ENCODE measurements around the gene NTNG1.

The NTNG1 gene

DNA sequence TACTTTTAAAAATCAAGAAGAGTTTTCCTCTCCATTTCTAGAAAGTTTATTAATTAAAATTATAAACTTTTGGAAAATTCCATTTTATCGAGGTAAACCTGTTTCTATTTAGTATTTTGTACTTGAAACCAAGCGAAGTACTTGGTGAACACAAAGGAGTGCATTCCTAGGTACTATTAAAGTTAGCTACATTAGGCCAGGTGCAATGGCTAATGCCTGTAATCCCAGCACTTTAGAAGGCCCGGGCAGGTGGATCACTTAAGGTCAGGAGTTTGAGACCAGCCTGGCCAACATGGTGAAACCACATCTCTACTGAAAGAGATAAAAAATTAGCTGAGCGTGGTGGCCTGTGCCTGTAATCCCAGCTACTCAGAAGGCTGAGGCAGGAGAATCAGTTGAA is 292.2 kb downstream of the NTNG1 start:
- no peak for DNase-seq
- Mint-ChIP-seq H3K4me1 (ENCODE audit: low read depth in 2 of 2) (no peaks in the 10 kb centered on the region), H3K4me3 (no peak overlapping the region), H3K27me3 (peaks cover 0 to 13% of the 10 kb centered on the region in 2 donors), H3K27ac (no peak overlapping the region), H3K36me3 (ENCODE audit: insufficient read depth) (no peaks in the 10 kb centered on the region), H3K9me3 (no peaks in the 10 kb centered on the region)
- no peak for ATAC-seq (replicated peaks)

DNA sequence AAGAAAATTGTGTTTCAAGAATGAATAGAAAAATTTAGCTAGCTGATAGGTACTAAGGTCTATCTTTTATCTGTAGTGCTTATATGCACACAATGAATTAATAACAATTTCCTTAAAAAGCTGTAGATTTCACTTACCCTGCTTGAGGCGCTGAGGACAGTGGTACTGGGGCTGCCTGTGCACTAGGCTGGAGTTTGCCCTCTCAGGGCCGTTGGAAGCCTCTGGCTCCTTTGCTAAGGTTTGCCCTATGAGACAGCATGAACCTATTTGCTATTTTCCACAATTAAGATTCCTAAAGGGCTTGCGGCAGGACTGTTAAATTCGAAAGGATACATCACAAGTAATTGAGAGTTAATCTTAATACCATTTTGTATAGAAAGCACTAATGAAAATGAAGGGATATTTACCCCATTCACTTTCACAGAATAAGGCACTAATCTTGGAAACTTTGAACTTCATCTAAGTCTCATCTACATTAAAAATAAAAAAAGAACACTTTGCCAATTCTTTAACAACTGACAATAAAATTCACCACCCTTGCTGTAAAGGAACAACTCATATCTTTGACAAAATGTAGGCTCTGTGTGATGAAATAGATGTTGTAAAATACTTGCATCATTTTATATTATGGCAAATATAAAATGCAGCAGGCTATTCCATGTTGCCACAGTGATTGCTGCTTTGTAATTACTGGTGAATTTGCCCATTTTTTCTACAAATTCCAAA is 293.0 kb downstream of the NTNG1 start:
- H3K27me3 Mint-ChIP-seq, result peaks cover 3 to 12% of the 10 kb centered on the region in 2 donors
- H3K4me3 Mint-ChIP-seq, result no peak overlapping the region
- H3K36me3 Mint-ChIP-seq (ENCODE audit: insufficient read depth), result no peaks in the 10 kb centered on the region
- DNase-seq (no peak), ATAC-seq (replicated peaks) (no peak)
- H3K27ac Mint-ChIP-seq, result no peak overlapping the region
- H3K9me3 Mint-ChIP-seq, result no peaks in the 10 kb centered on the region
- H3K4me1 Mint-ChIP-seq (ENCODE audit: low read depth in 2 of 2), result no peaks in the 10 kb centered on the region

- Mint-ChIP-seq H3K27ac (no peak overlapping the region), H3K27me3 (peaks cover 8% of the 10 kb centered on the region in 2 donors), H3K4me1 (ENCODE audit: low read depth in 2 of 2) (no peaks in the 10 kb centered on the region), H3K4me3 (no peak overlapping the region), H3K9me3 (no peaks in the 10 kb centered on the region), H3K36me3 (ENCODE audit: insufficient read depth) (no peaks in the 10 kb centered on the region)
- ATAC-seq (replicated peaks), result no peak
- DNase-seq, result no peak
Observed at GRCh38 chr1:107434361-107434693, 293.5 kb downstream of the NTNG1 start.

DNA sequence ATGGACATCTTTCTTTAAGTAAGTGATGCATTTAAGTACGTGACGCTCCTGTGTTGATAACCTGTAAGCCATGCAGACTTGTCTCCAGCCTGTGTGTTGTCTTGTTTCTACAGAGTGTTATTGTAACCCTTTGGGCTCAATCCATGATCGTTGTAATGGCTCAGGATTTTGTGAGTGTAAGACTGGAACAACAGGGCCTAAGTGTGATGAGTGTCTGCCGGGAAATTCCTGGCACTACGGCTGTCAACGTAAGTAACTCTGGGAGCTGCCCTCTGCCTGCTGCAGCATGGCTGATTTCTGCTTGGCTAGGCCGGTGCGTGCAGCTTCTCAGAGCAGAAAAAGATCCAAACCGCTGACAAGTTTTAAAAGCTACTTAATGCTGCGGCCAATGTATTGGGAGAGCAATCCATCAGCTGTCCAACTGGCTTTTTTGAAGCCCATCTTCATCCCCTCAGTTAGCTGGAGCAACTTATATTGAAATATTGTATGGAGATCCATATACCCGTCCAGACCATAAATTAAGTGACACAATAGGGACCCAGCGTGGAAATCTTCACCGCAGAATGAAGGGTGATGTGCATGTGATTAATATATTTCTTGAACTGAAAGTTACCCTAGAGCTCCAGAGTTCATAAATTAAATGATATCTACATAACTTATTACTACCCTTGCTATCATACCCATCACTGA is 295.9 kb downstream of the NTNG1 start:
- H3K9me3 Mint-ChIP-seq, result no peaks in the 10 kb centered on the region
- H3K27ac Mint-ChIP-seq, result no peak overlapping the region
- peaks cover 16 to 19% of the 10 kb centered on the region in 2 donors for H3K27me3 Mint-ChIP-seq
- ATAC-seq (replicated peaks), result no peak
- no peaks in the 10 kb centered on the region for H3K4me1 Mint-ChIP-seq (ENCODE audit: low read depth in 2 of 2)
- H3K36me3 Mint-ChIP-seq (ENCODE audit: insufficient read depth), result no peaks in the 10 kb centered on the region
- no peak overlapping the region for H3K4me3 Mint-ChIP-seq
- no peak for DNase-seq

DNA sequence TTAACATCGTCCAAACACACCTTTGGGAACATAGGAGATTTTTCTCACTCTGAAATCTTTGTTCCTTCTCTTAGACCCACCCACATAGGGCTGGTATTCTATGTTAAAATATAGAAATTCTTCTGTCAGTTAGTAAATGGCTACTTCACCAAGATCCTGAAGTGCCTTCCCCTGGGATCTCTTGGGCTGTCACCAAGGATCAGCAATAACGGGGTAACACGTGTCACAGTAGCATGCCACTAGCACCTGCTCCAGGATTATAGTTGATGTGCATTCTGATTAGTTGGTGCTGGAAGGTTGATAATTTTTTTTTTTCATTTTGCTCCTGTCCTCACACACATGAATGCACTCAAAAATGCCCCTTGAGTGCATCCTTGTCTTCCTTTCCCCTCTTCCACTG is 298.7 kb downstream of the NTNG1 start:
- Mint-ChIP-seq H3K4me3 (no peak overlapping the region), H3K4me1 (ENCODE audit: low read depth in 2 of 2) (no peaks in the 10 kb centered on the region), H3K9me3 (no peaks in the 10 kb centered on the region), H3K27me3 (peaks cover 19 to 24% of the 10 kb centered on the region in 2 donors), H3K27ac (no peak overlapping the region), H3K36me3 (ENCODE audit: insufficient read depth) (no peaks in the 10 kb centered on the region)
- no peak for ATAC-seq (replicated peaks)
- DNase-seq, result no peak

GRCh38 chr1:107442551-107442950 is 301.7 kb downstream of the NTNG1 start:
- ATAC-seq (replicated peaks) (no peak), DNase-seq (no peak)
- peaks cover 19 to 24% of the 10 kb centered on the region in 2 donors for H3K27me3 Mint-ChIP-seq
- no peak overlapping the region for H3K4me3 Mint-ChIP-seq
- H3K4me1 Mint-ChIP-seq (ENCODE audit: low read depth in 2 of 2), result no peaks in the 10 kb centered on the region
- H3K27ac Mint-ChIP-seq, result no peak overlapping the region
- no peaks in the 10 kb centered on the region for H3K9me3 Mint-ChIP-seq
- H3K36me3 Mint-ChIP-seq (ENCODE audit: insufficient read depth), result no peaks in the 10 kb centered on the region

DNA sequence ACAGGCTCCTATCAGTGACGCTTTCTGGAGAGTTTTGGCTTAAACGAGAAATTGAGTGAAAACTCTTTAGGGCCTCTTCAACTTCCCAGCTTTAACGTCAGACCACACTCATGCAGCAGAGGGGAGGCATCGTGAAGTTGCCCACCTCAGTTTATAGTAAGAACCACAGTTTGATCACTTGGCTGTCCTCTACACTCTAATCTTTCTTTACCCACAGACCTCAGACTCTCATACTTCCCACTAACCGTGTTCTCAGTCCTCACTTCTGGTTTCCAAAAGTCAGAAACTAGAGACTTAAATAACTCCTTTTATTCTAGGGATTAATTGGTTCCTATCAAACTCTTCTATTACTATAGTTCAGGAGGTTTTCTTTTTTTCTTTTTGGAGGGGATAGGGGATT is 302.2 kb downstream of the NTNG1 start:
- no peak overlapping the region for H3K4me3 Mint-ChIP-seq
- H3K9me3 Mint-ChIP-seq, result no peaks in the 10 kb centered on the region
- ATAC-seq (replicated peaks) (no peak), DNase-seq (no peak)
- peaks cover 19 to 24% of the 10 kb centered on the region in 2 donors for H3K27me3 Mint-ChIP-seq
- no peaks in the 10 kb centered on the region for H3K36me3 Mint-ChIP-seq (ENCODE audit: insufficient read depth)
- H3K27ac Mint-ChIP-seq, result no peak overlapping the region
- H3K4me1 Mint-ChIP-seq (ENCODE audit: low read depth in 2 of 2), result no peaks in the 10 kb centered on the region

- no peaks in the 10 kb centered on the region for H3K9me3 Mint-ChIP-seq
- no peaks in the 10 kb centered on the region for H3K4me1 Mint-ChIP-seq (ENCODE audit: low read depth in 2 of 2)
- H3K4me3 Mint-ChIP-seq, result no peak overlapping the region
- no peak overlapping the region for H3K27ac Mint-ChIP-seq
- H3K27me3 Mint-ChIP-seq, result peaks cover 16 to 25% of the 10 kb centered on the region in 2 donors
- DNase-seq (no peak), ATAC-seq (replicated peaks) (no peak)
- no peaks in the 10 kb centered on the region for H3K36me3 Mint-ChIP-seq (ENCODE audit: insufficient read depth)
Observed at GRCh38 chr1:107443860-107444259, 303.0 kb downstream of the NTNG1 start.

GRCh38 chr1:107444302-107444701 is 303.5 kb downstream of the NTNG1 start:
- Mint-ChIP-seq H3K27ac (no peak overlapping the region), H3K4me3 (no peak overlapping the region), H3K36me3 (ENCODE audit: insufficient read depth) (no peaks in the 10 kb centered on the region), H3K9me3 (no peaks in the 10 kb centered on the region), H3K4me1 (ENCODE audit: low read depth in 2 of 2) (no peaks in the 10 kb centered on the region), H3K27me3 (peaks cover 11 to 30% of the 10 kb centered on the region in 2 donors)
- DNase-seq (no peak), ATAC-seq (replicated peaks) (no peak)

GRCh38 chr1:107449326-107449725 is 308.5 kb downstream of the NTNG1 start:
- Mint-ChIP-seq H3K36me3 (ENCODE audit: insufficient read depth) (no peaks in the 10 kb centered on the region), H3K27me3 (peaks cover 10 to 26% of the 10 kb centered on the region in 2 donors), H3K4me3 (no peak overlapping the region), H3K9me3 (no peaks in the 10 kb centered on the region), H3K27ac (no peak overlapping the region), H3K4me1 (ENCODE audit: low read depth in 2 of 2) (no peaks in the 10 kb centered on the region)
- ATAC-seq (replicated peaks), result no peak
- no peak for DNase-seq

- H3K4me3 Mint-ChIP-seq, result no peak overlapping the region
- ATAC-seq (replicated peaks) (peak; percentile 27), DNase-seq (no peak)
- H3K27me3 Mint-ChIP-seq, result peaks cover 10 to 36% of the 10 kb centered on the region in 2 donors
- no peaks in the 10 kb centered on the region for H3K4me1 Mint-ChIP-seq (ENCODE audit: low read depth in 2 of 2)
- no peak overlapping the region for H3K27ac Mint-ChIP-seq
- no peaks in the 10 kb centered on the region for H3K36me3 Mint-ChIP-seq (ENCODE audit: insufficient read depth)
- no peaks in the 10 kb centered on the region for H3K9me3 Mint-ChIP-seq
Observed at GRCh38 chr1:107450899-107451664, 310.2 kb downstream of the NTNG1 start.

GRCh38 chr1:107451715-107452114 is 310.9 kb downstream of the NTNG1 start:
- no peaks in the 10 kb centered on the region for H3K9me3 Mint-ChIP-seq
- H3K36me3 Mint-ChIP-seq (ENCODE audit: insufficient read depth), result no peaks in the 10 kb centered on the region
- no peak overlapping the region for H3K4me3 Mint-ChIP-seq
- peaks cover 10 to 37% of the 10 kb centered on the region in 2 donors for H3K27me3 Mint-ChIP-seq
- no peak overlapping the region for H3K27ac Mint-ChIP-seq
- DNase-seq (no peak), ATAC-seq (replicated peaks) (no peak)
- no peaks in the 10 kb centered on the region for H3K4me1 Mint-ChIP-seq (ENCODE audit: low read depth in 2 of 2)

- Mint-ChIP-seq H3K9me3 (no peaks in the 10 kb centered on the region), H3K36me3 (ENCODE audit: insufficient read depth) (no peaks in the 10 kb centered on the region), H3K27ac (no peak overlapping the region), H3K27me3 (peaks cover 10 to 31% of the 10 kb centered on the region in 2 donors), H3K4me1 (ENCODE audit: low read depth in 2 of 2) (no peaks in the 10 kb centered on the region), H3K4me3 (no peak overlapping the region)
- ATAC-seq (replicated peaks) (no peak), DNase-seq (no peak)
Observed at GRCh38 chr1:107454791-107455190, 314.0 kb downstream of the NTNG1 start.

DNA sequence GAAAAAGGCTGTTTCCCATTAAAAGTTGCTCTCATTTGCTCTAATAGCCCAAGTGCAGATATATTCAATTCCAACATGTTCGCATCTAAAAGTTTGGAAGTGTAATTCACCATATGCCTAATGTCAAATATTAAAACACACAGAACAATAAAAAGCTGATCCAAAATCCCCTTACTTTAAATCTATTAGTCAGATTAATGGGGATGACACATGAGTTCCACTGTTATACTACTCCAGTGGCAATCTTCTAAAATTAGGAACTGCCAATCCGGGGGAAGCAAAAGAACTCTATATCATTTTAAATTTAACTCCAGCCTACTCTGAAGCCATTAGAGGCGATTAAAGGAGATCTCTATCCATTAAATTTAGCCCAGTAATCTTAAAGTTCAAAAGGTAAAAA is 317.1 kb downstream of the NTNG1 start:
- H3K9me3 Mint-ChIP-seq, result no peaks in the 10 kb centered on the region
- H3K4me3 Mint-ChIP-seq, result no peak overlapping the region
- H3K27ac Mint-ChIP-seq, result no peak overlapping the region
- H3K4me1 Mint-ChIP-seq (ENCODE audit: low read depth in 2 of 2), result no peaks in the 10 kb centered on the region
- no peak for DNase-seq
- H3K36me3 Mint-ChIP-seq (ENCODE audit: insufficient read depth), result no peaks in the 10 kb centered on the region
- ATAC-seq (replicated peaks), result no peak
- H3K27me3 Mint-ChIP-seq, result peaks cover 13 to 22% of the 10 kb centered on the region in 2 donors

Measured in effector memory CD8-positive, alpha-beta T cell (primary cell).